Activated CD8-positive, alpha-beta T cell treated with anti-CD3 and anti-CD28 coated beads, Interleukin-2, amount 10 ng/mL, durations not matched to agents 7 days and 5 days (primary cell): ENCODE results near the gene IRAK1. TPM values are rescaled to one million over a fixed set of nuclear protein-coding genes. Genes with fewer than 3 reads are reported as not detected.
"Not testable (repeated sequence)": the region's sequence is repeated elsewhere in the genome, so short reads cannot be mapped to it uniquely, and the experiment has no call there.

Experiments used
- ATAC-seq: fragments of 150-1000 bp; cut with Tn5 transposase; one replicate; pipeline ENCODE4 v1.10.0; 2021; ENCODE audit warnings: moderate library complexity
- CTCF ChIA-PET: fragments of 350-600 bp; sonication (Branson Sonifier 250); formaldehyde crosslinking; loops from one replicate; lab custom pipeline; 2021; ENCODE audit warnings: antibody characterized with exemption; lab: Charles Lee
- POLR2A ChIA-PET: fragments of 350-600 bp; sonication (Branson Sonifier 250); formaldehyde crosslinking; loops from one replicate; lab custom pipeline; 2021; ENCODE audit warnings: antibody characterized with exemption; lab: Charles Lee
- DNase-seq: peaks from one replicate; pipeline ENCODE4 v3.0.0-alpha.2; 2020
- H3K27ac Mint-ChIP-seq: one replicate; pipeline ENCODE4 v1.8.0; 2021; ENCODE audit warnings: mild to moderate bottlenecking, mixed read lengths
- H3K27me3 Mint-ChIP-seq: one replicate; pipeline ENCODE4 v1.8.0; 2021; ENCODE audit warnings: low read depth, mixed read lengths
- H3K36me3 Mint-ChIP-seq: one replicate; pipeline ENCODE4 v1.8.0; 2021; ENCODE audit warnings: low read depth, mixed read lengths
- H3K4me1 Mint-ChIP-seq: one replicate; pipeline ENCODE4 v1.8.0; 2021; ENCODE audit warnings: low read depth, mixed read lengths
- H3K4me3 Mint-ChIP-seq: one replicate; pipeline ENCODE4 v1.8.0; 2021; ENCODE audit warnings: mild to moderate bottlenecking, mixed read lengths
- H3K9me3 Mint-ChIP-seq: one replicate; pipeline ENCODE4 v1.8.0; 2022; ENCODE audit warnings: mixed read lengths; ENCODE audit not compliant: insufficient read depth
- total RNA-seq, 2 experiments: library from RNA; stranded (reverse); gene quantifications; one replicate each; pipeline ENCODE4 v1.2.3, GENCODE V29; 2021

IRAK1 gene
- total RNA-seq, 2 experiments from 2014 or later: 164 to 165 TPM

GRCh38 chrX:154010330-154011087 lies 9.2 kb downstream of the IRAK1 start:
- H3K27ac Mint-ChIP-seq: no peak overlapping the region
- H3K4me3 Mint-ChIP-seq: no peak overlapping the region
- CTCF ChIA-PET: no interaction called here
- no peak for ATAC-seq
- peaks cover 14% of the 10 kb centered on the region for H3K4me1 Mint-ChIP-seq
- peaks cover 55% of the 10 kb centered on the region for H3K36me3 Mint-ChIP-seq
- no peaks in the 10 kb centered on the region for H3K9me3 Mint-ChIP-seq
- POLR2A ChIA-PET: interaction anchor here (0.7 kb wide), 1 partner anchor 18 kb away, joined by 3 read pairs; no protein-coding TSS in a partner anchor
- no peaks in the 10 kb centered on the region for H3K27me3 Mint-ChIP-seq
- DNase-seq: no peak

GRCh38 chrX:154008521-154008920 lies 11.2 kb downstream of the IRAK1 start:
- peaks cover 44% of the 10 kb centered on the region for H3K36me3 Mint-ChIP-seq
- CTCF ChIA-PET: no interaction called here
- H3K27ac Mint-ChIP-seq: peak overlapping the region; percentile 34
- no peak overlapping the region for H3K4me3 Mint-ChIP-seq
- POLR2A ChIA-PET: interaction anchor here (0.8 kb wide), 1 partner anchor 27 kb away, joined by 3 read pairs; no protein-coding TSS in a partner anchor
- no peaks in the 10 kb centered on the region for H3K9me3 Mint-ChIP-seq
- ATAC-seq: no peak
- no peak for DNase-seq
- H3K4me1 Mint-ChIP-seq: peaks cover 2% of the 10 kb centered on the region
- no peaks in the 10 kb centered on the region for H3K27me3 Mint-ChIP-seq

GRCh38 chrX:154006947-154007346 lies 12.8 kb downstream of the IRAK1 start:
- DNase-seq (no peak), ATAC-seq (no peak)
- Mint-ChIP-seq H3K36me3 (peaks cover 38% of the 10 kb centered on the region), H3K27ac (no peak overlapping the region), H3K4me1 (peaks cover 10% of the 10 kb centered on the region), H3K4me3 (no peak overlapping the region), H3K27me3 (no peaks in the 10 kb centered on the region), H3K9me3 (no peaks in the 10 kb centered on the region)
- CTCF ChIA-PET: no interaction called here
- POLR2A ChIA-PET: interaction anchor here (1.0 kb wide), 1 partner anchor 17 kb away, joined by 3 read pairs; no protein-coding TSS in a partner anchor

- H3K4me1 Mint-ChIP-seq: peaks cover 15% of the 10 kb centered on the region
- CTCF ChIA-PET: interaction anchor here (2.3 kb wide), 1 partner anchor 10 kb away, joined by 10 read pairs; no protein-coding TSS in a partner anchor
- H3K36me3 Mint-ChIP-seq: peaks cover 24% of the 10 kb centered on the region
- DNase-seq: no peak
- POLR2A ChIA-PET: no interaction called here
- no peaks in the 10 kb centered on the region for H3K27me3 Mint-ChIP-seq
- ATAC-seq: no peak
- no peak overlapping the region for H3K4me3 Mint-ChIP-seq
- H3K9me3 Mint-ChIP-seq: no peaks in the 10 kb centered on the region
- H3K27ac Mint-ChIP-seq: no peak overlapping the region
These were observed 15.4 kb downstream of the IRAK1 start for GRCh38 chrX:154004315-154004714.

- ChIA-PET POLR2A (interaction anchor here (0.9 to 2.2 kb wide), 3 partner anchors 11 to 31 kb away, joined by 4 to 11 read pairs (median 10); partner anchors contain the start of gene HCFC1), CTCF (interaction anchor here (1.2 to 3.1 kb wide), 2 partner anchors 11 to 21 kb away, joined by 4 to 24 read pairs; no protein-coding TSS in a partner anchor)
- Mint-ChIP-seq H3K9me3 (no peaks in the 10 kb centered on the region), H3K27ac (peak overlapping the region; percentile 88), H3K4me3 (peak overlapping the region; percentile 57), H3K27me3 (no peaks in the 10 kb centered on the region), H3K36me3 (peaks cover 14% of the 10 kb centered on the region), H3K4me1 (peaks cover 15% of the 10 kb centered on the region)
- DNase-seq: peak; percentile 67
- peak; percentile 90 for ATAC-seq
These were observed 17.4 kb downstream of the IRAK1 start for GRCh38 chrX:154002215-154002719.

GRCh38 chrX:154000051-154000450 lies 19.7 kb downstream of the IRAK1 start:
- H3K4me1 Mint-ChIP-seq: peaks cover 15% of the 10 kb centered on the region
- CTCF ChIA-PET: interaction anchor here (3.1 kb wide), 1 partner anchor 13 kb away, joined by 24 read pairs; no protein-coding TSS in a partner anchor
- POLR2A ChIA-PET: no interaction called here

GRCh38 chrX:153999359-154000037 lies 20.2 kb downstream of the IRAK1 start:
- ChIA-PET POLR2A (no interaction called here), CTCF (no interaction called here)
- no peaks in the 10 kb centered on the region for H3K9me3 Mint-ChIP-seq
- DNase-seq (no peak), ATAC-seq (no peak)
- H3K27ac Mint-ChIP-seq: no peak overlapping the region
- no peak overlapping the region for H3K4me3 Mint-ChIP-seq
- peaks cover 15% of the 10 kb centered on the region for H3K4me1 Mint-ChIP-seq
- peaks cover 3% of the 10 kb centered on the region for H3K36me3 Mint-ChIP-seq
- no peaks in the 10 kb centered on the region for H3K27me3 Mint-ChIP-seq

More at GRCh38 chrX:154000051-154000450, 19.7 kb downstream of the IRAK1 start:
- H3K27me3 Mint-ChIP-seq: no peaks in the 10 kb centered on the region
- no peak overlapping the region for H3K27ac Mint-ChIP-seq
- DNase-seq (no peak), ATAC-seq (no peak)
- no peaks in the 10 kb centered on the region for H3K9me3 Mint-ChIP-seq
- no peak overlapping the region for H3K4me3 Mint-ChIP-seq
- peaks cover 3% of the 10 kb centered on the region for H3K36me3 Mint-ChIP-seq

- Mint-ChIP-seq H3K36me3 (no peaks in the 10 kb centered on the region), H3K27me3 (no peaks in the 10 kb centered on the region), H3K4me3 (no peak overlapping the region), H3K9me3 (no peaks in the 10 kb centered on the region), H3K27ac (no peak overlapping the region), H3K4me1 (peaks cover 2% of the 10 kb centered on the region)
- ChIA-PET POLR2A (interaction anchor here (1.0 kb wide), 1 partner anchor 17 kb away, joined by 3 read pairs; no protein-coding TSS in a partner anchor), CTCF (interaction anchor here (1.6 kb wide), 1 partner anchor 18 kb away, joined by 4 read pairs; no protein-coding TSS in a partner anchor)
- ATAC-seq (no peak), DNase-seq (no peak)
These were observed 24.2 kb downstream of the IRAK1 start for GRCh38 chrX:153995504-153995903.

GRCh38 chrX:153994398-153994797 lies 25.3 kb downstream of the IRAK1 start:
- H3K4me1 Mint-ChIP-seq: peaks cover 12% of the 10 kb centered on the region
- H3K4me3 Mint-ChIP-seq, DNase-seq, H3K27me3 Mint-ChIP-seq, CTCF ChIA-PET, H3K27ac Mint-ChIP-seq, POLR2A ChIA-PET, H3K36me3 Mint-ChIP-seq, H3K9me3 Mint-ChIP-seq, ATAC-seq: not testable (repeated sequence)

- H3K36me3 Mint-ChIP-seq: no peaks in the 10 kb centered on the region
- no peak overlapping the region for H3K27ac Mint-ChIP-seq
- no peak for ATAC-seq
- H3K9me3 Mint-ChIP-seq: no peaks in the 10 kb centered on the region
- no peak overlapping the region for H3K4me3 Mint-ChIP-seq
- H3K27me3 Mint-ChIP-seq: no peaks in the 10 kb centered on the region
- ChIA-PET POLR2A (no interaction called here), CTCF (no interaction called here)
- no peak for DNase-seq
- H3K4me1 Mint-ChIP-seq: peaks cover 15% of the 10 kb centered on the region
These were observed 25.7 kb downstream of the IRAK1 start for GRCh38 chrX:153993978-153994377.

- Mint-ChIP-seq H3K9me3 (no peaks in the 10 kb centered on the region), H3K27me3 (no peaks in the 10 kb centered on the region), H3K36me3 (no peaks in the 10 kb centered on the region), H3K27ac (no peak overlapping the region), H3K4me1 (peaks cover 17% of the 10 kb centered on the region), H3K4me3 (no peak overlapping the region)
- CTCF ChIA-PET: no interaction called here
- no peak for DNase-seq
- no peak for ATAC-seq
- POLR2A ChIA-PET: interaction anchor here (1.0 kb wide), 1 partner anchor 17 kb away, joined by 3 read pairs; no protein-coding TSS in a partner anchor
These were observed 26.6 kb downstream of the IRAK1 start for GRCh38 chrX:153993079-153993478.
